ENCODE data around the gene UBE2G1.

UBE2G1 gene

DNA sequence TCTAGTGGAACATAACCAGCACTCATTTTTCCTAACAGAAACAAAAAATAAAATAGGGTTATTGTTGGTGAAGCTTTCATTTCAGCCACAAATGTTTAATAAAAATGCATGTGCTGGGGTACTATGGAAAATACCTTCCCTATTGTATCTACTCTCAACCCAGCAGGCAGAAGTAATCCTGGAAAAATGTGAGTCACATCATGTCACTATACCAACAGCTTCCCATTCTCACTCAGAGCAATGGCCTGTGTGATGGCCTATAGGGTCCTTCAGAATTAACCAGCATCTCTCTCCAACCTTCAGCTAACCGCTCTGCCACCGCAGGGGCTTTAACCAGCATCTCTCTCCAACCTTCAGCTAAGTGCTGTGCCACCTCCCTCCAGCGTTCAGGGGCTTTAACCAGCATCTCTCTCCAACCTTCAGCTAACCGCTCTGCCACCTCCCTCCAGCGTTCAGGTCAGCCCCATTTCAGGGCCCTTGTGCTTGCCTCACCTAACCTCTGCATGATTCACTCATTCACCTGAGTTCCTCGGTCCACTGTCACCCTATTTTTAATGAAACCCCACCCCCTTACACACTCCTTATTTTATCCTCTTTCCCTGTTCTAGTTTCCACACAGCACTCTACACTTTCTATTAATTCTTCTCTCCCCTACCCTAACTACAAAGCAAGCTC lies 34.0 kb downstream of the UBE2G1 start:
- Histone ChIP-seq H3K27ac (ENCODE audit: low read depth, low read length) (no peak overlapping the region), H3K4me3 (ENCODE audit: low read length) (no peak overlapping the region)
- WGBS: 54% methylated on average over 6 of the region's 6 CpGs

DNA sequence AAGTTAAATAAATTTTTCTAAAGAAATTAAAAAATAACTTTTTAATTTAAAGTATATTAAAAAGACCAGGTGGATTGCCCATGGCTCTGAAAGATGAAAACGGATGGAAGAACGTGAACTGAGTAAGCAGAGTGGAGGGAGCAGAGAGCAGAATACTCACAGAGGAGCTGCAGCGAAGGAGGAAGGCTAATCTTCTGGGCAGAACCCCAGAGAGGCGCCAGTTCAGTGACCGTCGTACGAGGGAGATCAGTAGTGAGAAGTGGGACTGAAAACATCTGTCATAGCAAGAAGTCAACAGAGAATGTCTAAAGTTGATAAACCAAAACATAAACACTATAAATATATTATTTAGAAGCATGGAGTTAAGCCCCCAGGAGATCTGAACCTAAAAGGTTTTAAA lies 34.9 kb downstream of the UBE2G1 start:
- H3K36me3 ChIP-seq (ENCODE audit: insufficient read depth, low read length): no peaks in the 10 kb centered on the region
- no peak overlapping the region for H3K4me3 ChIP-seq (ENCODE audit: low read length)
- peaks cover 9% of the 10 kb centered on the region for H3K4me1 ChIP-seq (ENCODE audit: insufficient read depth, low read length)
- H3K27ac ChIP-seq (ENCODE audit: low read depth, low read length): no peak overlapping the region
- no peaks in the 10 kb centered on the region for H3K27me3 ChIP-seq (ENCODE audit: insufficient read depth, low read length)
- H3K9ac ChIP-seq (ENCODE audit: low read depth, low read length): no peak overlapping the region
- H3K9me3 ChIP-seq (ENCODE audit: insufficient read depth, low read depth, low read length): no peaks in the 10 kb centered on the region
- WGBS: 84% methylated on average over 7 of the region's 7 CpGs

More for the DNA sequence above, 34.0 kb downstream of the UBE2G1 start:
- Histone ChIP-seq H3K4me1 (ENCODE audit: insufficient read depth, low read length) (peaks cover 9% of the 10 kb centered on the region), H3K36me3 (ENCODE audit: insufficient read depth, low read length) (no peaks in the 10 kb centered on the region), H3K27me3 (ENCODE audit: insufficient read depth, low read length) (no peaks in the 10 kb centered on the region), H3K9me3 (ENCODE audit: insufficient read depth, low read depth, low read length) (no peaks in the 10 kb centered on the region), H3K9ac (ENCODE audit: low read depth, low read length) (no peak overlapping the region)

DNA sequence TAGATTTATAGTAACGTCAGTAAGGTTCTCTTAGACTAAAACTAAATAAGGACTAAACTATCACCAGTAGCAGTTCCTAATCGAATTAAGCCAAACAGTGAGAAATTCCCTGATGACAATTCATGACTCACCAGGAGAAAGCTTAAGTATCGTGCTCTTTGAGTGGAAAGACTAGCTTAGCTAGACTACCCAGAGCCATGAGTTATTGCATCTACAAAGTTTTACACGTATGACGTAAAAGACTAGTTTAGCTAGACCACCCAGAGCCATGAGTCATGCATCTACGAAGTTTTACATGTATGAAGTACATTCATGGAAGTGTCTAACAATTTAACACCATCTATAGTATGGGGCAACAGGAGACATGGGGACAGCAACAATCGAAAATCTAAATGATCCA lies 36.6 kb downstream of the UBE2G1 start:
- peaks cover 9% of the 10 kb centered on the region for H3K4me1 ChIP-seq (ENCODE audit: insufficient read depth, low read length)
- 83% methylated on average over 7 of the region's 7 CpGs for WGBS
- no peaks in the 10 kb centered on the region for H3K9me3 ChIP-seq (ENCODE audit: insufficient read depth, low read depth, low read length)
- no peak overlapping the region for H3K9ac ChIP-seq (ENCODE audit: low read depth, low read length)
- no peak overlapping the region for H3K4me3 ChIP-seq (ENCODE audit: low read length)
- H3K27ac ChIP-seq (ENCODE audit: low read depth, low read length): no peak overlapping the region
- H3K27me3 ChIP-seq (ENCODE audit: insufficient read depth, low read length): no peaks in the 10 kb centered on the region
- no peaks in the 10 kb centered on the region for H3K36me3 ChIP-seq (ENCODE audit: insufficient read depth, low read length)

GRCh38 chr17:4327606-4328005 lies 38.9 kb downstream of the UBE2G1 start:
- no peak overlapping the region for H3K27ac ChIP-seq (ENCODE audit: low read depth, low read length)
- 94% methylated on average over 5 of the region's 5 CpGs for WGBS
- H3K4me3 ChIP-seq (ENCODE audit: low read length): no peak overlapping the region
- peaks cover 2% of the 10 kb centered on the region for H3K4me1 ChIP-seq (ENCODE audit: insufficient read depth, low read length)
- no peaks in the 10 kb centered on the region for H3K36me3 ChIP-seq (ENCODE audit: insufficient read depth, low read length)
- H3K9me3 ChIP-seq (ENCODE audit: insufficient read depth, low read depth, low read length): no peaks in the 10 kb centered on the region
- no peak overlapping the region for H3K9ac ChIP-seq (ENCODE audit: low read depth, low read length)
- H3K27me3 ChIP-seq (ENCODE audit: insufficient read depth, low read length): no peaks in the 10 kb centered on the region

DNA sequence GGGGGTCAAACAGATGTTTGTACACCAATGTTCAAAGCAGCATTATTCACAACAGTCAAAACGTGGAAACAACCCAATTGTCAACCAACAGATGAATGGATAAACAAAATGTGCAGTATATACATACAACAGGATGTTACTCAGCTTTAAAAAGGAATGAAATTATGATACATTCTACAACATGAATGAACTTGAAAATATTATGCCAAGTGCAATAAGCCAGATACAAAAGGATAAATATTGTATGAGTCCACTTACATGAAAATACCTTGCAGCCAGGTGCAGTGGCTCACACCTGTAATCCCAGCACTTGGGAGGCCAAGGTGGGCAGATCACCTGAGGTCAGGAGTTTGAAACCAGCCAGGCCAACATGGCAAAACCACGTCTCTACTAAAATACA lies 39.9 kb downstream of the UBE2G1 start:
- no peak overlapping the region for H3K27ac ChIP-seq (ENCODE audit: low read depth, low read length)
- WGBS: 98% methylated on average over 2 of the region's 2 CpGs
- H3K36me3 ChIP-seq (ENCODE audit: insufficient read depth, low read length): no peaks in the 10 kb centered on the region
- H3K4me1 ChIP-seq (ENCODE audit: insufficient read depth, low read length): no peaks in the 10 kb centered on the region; the same call in none of the 2 replicates
- no peaks in the 10 kb centered on the region for H3K27me3 ChIP-seq (ENCODE audit: insufficient read depth, low read length)
- H3K4me3 ChIP-seq (ENCODE audit: low read length): no peak overlapping the region
- H3K9ac ChIP-seq (ENCODE audit: low read depth, low read length): no peak overlapping the region
- H3K9me3 ChIP-seq (ENCODE audit: insufficient read depth, low read depth, low read length): no peaks in the 10 kb centered on the region

- no peaks in the 10 kb centered on the region for H3K27me3 ChIP-seq (ENCODE audit: insufficient read depth, low read length)
- H3K9ac ChIP-seq (ENCODE audit: low read depth, low read length): no peak overlapping the region
- no peaks in the 10 kb centered on the region for H3K9me3 ChIP-seq (ENCODE audit: insufficient read depth, low read depth, low read length)
- no peak overlapping the region for H3K27ac ChIP-seq (ENCODE audit: low read depth, low read length)
- H3K4me1 ChIP-seq (ENCODE audit: insufficient read depth, low read length): no peaks in the 10 kb centered on the region; the same call in 1 of the 2 replicates
- no peaks in the 10 kb centered on the region for H3K36me3 ChIP-seq (ENCODE audit: insufficient read depth, low read length)
- no peak overlapping the region for H3K4me3 ChIP-seq (ENCODE audit: low read length)
These were observed 40.4 kb downstream of the UBE2G1 start for GRCh38 chr17:4326112-4326511.

DNA sequence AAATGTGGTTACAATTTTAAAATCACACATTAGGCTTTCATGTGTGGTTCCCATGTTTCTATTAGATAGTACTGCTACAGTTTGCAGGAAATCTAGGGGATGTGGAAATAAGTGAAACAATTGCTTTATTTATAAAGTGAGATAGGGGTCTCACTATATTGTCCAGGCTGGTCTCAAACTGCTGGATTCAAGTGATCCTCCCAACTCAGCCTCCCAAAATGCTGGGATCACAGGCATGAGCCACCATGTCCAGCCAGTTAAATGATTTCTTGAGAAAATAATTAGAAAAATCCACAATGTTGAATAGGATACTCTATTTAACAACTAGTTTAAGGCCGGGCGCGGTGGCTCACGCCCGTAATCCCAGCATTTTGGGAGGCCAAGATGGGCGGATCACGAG lies 42.0 kb downstream of the UBE2G1 start:
- 98% methylated on average over 7 of the region's 7 CpGs for WGBS
- no peak overlapping the region for H3K27ac ChIP-seq (ENCODE audit: low read depth, low read length)
- no peak overlapping the region for H3K4me3 ChIP-seq (ENCODE audit: low read length)
- no peaks in the 10 kb centered on the region for H3K36me3 ChIP-seq (ENCODE audit: insufficient read depth, low read length)
- H3K9ac ChIP-seq (ENCODE audit: low read depth, low read length): no peak overlapping the region
- H3K27me3 ChIP-seq (ENCODE audit: insufficient read depth, low read length): no peaks in the 10 kb centered on the region
- H3K4me1 ChIP-seq (ENCODE audit: insufficient read depth, low read length): peaks cover under 1% of the 10 kb centered on the region
- no peaks in the 10 kb centered on the region for H3K9me3 ChIP-seq (ENCODE audit: insufficient read depth, low read depth, low read length)

- Histone ChIP-seq H3K4me3 (ENCODE audit: low read length) (no peak overlapping the region), H3K4me1 (ENCODE audit: insufficient read depth, low read length) (peaks cover 13% of the 10 kb centered on the region), H3K27me3 (ENCODE audit: insufficient read depth, low read length) (no peaks in the 10 kb centered on the region), H3K9me3 (ENCODE audit: insufficient read depth, low read depth, low read length) (no peaks in the 10 kb centered on the region), H3K27ac (ENCODE audit: low read depth, low read length) (no peak overlapping the region), H3K36me3 (ENCODE audit: insufficient read depth, low read length) (no peaks in the 10 kb centered on the region), H3K9ac (ENCODE audit: low read depth, low read length) (no peak overlapping the region)
- WGBS: 93% methylated on average over 4 of the region's 4 CpGs
These were observed 47.3 kb downstream of the UBE2G1 start for GRCh38 chr17:4319221-4319620.

GRCh38 chr17:4318596-4318995 lies 47.9 kb downstream of the UBE2G1 start:
- Histone ChIP-seq H3K27me3 (ENCODE audit: insufficient read depth, low read length) (no peaks in the 10 kb centered on the region), H3K36me3 (ENCODE audit: insufficient read depth, low read length) (no peaks in the 10 kb centered on the region), H3K9ac (ENCODE audit: low read depth, low read length) (no peak overlapping the region), H3K4me1 (ENCODE audit: insufficient read depth, low read length) (peaks cover 16% of the 10 kb centered on the region), H3K9me3 (ENCODE audit: insufficient read depth, low read depth, low read length) (no peaks in the 10 kb centered on the region), H3K4me3 (ENCODE audit: low read length) (no peak overlapping the region), H3K27ac (ENCODE audit: low read depth, low read length) (no peak overlapping the region)
- WGBS: 79% methylated on average over 3 of the region's 3 CpGs

GRCh38 chr17:4318186-4318585 lies 48.3 kb downstream of the UBE2G1 start:
- WGBS: 92% methylated on average over 5 of the region's 5 CpGs
- Histone ChIP-seq H3K27ac (ENCODE audit: low read depth, low read length) (no peak overlapping the region), H3K36me3 (ENCODE audit: insufficient read depth, low read length) (no peaks in the 10 kb centered on the region), H3K4me1 (ENCODE audit: insufficient read depth, low read length) (peaks cover 16% of the 10 kb centered on the region), H3K4me3 (ENCODE audit: low read length) (no peak overlapping the region), H3K27me3 (ENCODE audit: insufficient read depth, low read length) (no peaks in the 10 kb centered on the region), H3K9me3 (ENCODE audit: insufficient read depth, low read depth, low read length) (no peaks in the 10 kb centered on the region), H3K9ac (ENCODE audit: low read depth, low read length) (no peak overlapping the region)

- Histone ChIP-seq H3K9ac (ENCODE audit: low read depth, low read length) (no peak overlapping the region), H3K4me3 (ENCODE audit: low read length) (no peak overlapping the region), H3K9me3 (ENCODE audit: insufficient read depth, low read depth, low read length) (peaks cover 3% of the 10 kb centered on the region; the same call in 1 of the 2 replicates), H3K4me1 (ENCODE audit: insufficient read depth, low read length) (peaks cover 16% of the 10 kb centered on the region), H3K27ac (ENCODE audit: low read depth, low read length) (no peak overlapping the region), H3K36me3 (ENCODE audit: insufficient read depth, low read length) (no peaks in the 10 kb centered on the region), H3K27me3 (ENCODE audit: insufficient read depth, low read length) (no peaks in the 10 kb centered on the region)
- 97% methylated on average over 4 of the region's 5 CpGs for WGBS
These were observed 48.9 kb downstream of the UBE2G1 start for GRCh38 chr17:4317610-4318009.

GRCh38 chr17:4316648-4317047 lies 49.8 kb downstream of the UBE2G1 start:
- WGBS: 96% methylated on average over 10 of the region's 10 CpGs

More at GRCh38 chr17:4316648-4317047, 49.8 kb downstream of the UBE2G1 start:
- Histone ChIP-seq H3K36me3 (ENCODE audit: insufficient read depth, low read length) (no peaks in the 10 kb centered on the region), H3K9ac (ENCODE audit: low read depth, low read length) (no peak overlapping the region), H3K4me3 (ENCODE audit: low read length) (no peak overlapping the region), H3K27me3 (ENCODE audit: insufficient read depth, low read length) (no peaks in the 10 kb centered on the region), H3K27ac (ENCODE audit: low read depth, low read length) (no peak overlapping the region), H3K4me1 (ENCODE audit: insufficient read depth, low read length) (peaks cover 16% of the 10 kb centered on the region), H3K9me3 (ENCODE audit: insufficient read depth, low read depth, low read length) (peaks cover 3% of the 10 kb centered on the region; the same call in 1 of the 2 replicates)

Data from HUES64 (cell line).